IMR-90 (cell line): ENCODE results near the gene FKTN.

ENCODE experiments used
- BHLHE40 ChIP-seq: fragments of 150-350 bp; IDR thresholded peaks from 2 replicates; pipeline ENCODE4 v1.6.1; 2016; ENCODE audit warnings: mild to moderate bottlenecking, low read depth, low read length
- CEBPB ChIP-seq: IDR thresholded peaks from 2 replicates; pipeline ENCODE4 v1.6.1; 2012; ENCODE audit warnings: low read depth, low read length, improper control_type of control experiment
- CHD1 ChIP-seq: IDR thresholded peaks from 2 replicates; pipeline ENCODE4 v1.6.1; 2012; ENCODE audit warnings: low read depth, low read length, improper control_type of control experiment
- FOS ChIP-seq: fragments of 150-350 bp; IDR thresholded peaks from 2 replicates; pipeline ENCODE4 v1.6.1; 2016; ENCODE audit warnings: low read depth, low read length
- MAFK ChIP-seq: IDR thresholded peaks from 2 replicates; pipeline ENCODE4 v1.6.1; 2012; ENCODE audit warnings: low read depth, low read length, improper control_type of control experiment
- MXI1 ChIP-seq: IDR thresholded peaks from 2 replicates; pipeline ENCODE4 v1.6.1; 2012; ENCODE audit warnings: low read depth, mild to moderate bottlenecking, low read length, moderate library complexity, borderline replicate concordance
- NFE2L2 ChIP-seq: fragments of 150-350 bp; IDR thresholded peaks from 2 replicates; pipeline ENCODE4 v1.6.1; 2016; ENCODE audit warnings: low read depth, mild to moderate bottlenecking, low read length
- POLR2A ChIP-seq: IDR thresholded peaks from 2 replicates; pipeline ENCODE4 v1.6.1; 2012; ENCODE audit warnings: mild to moderate bottlenecking, low read depth, low read length
- RAD21 ChIP-seq: IDR thresholded peaks from 2 replicates; pipeline ENCODE4 v1.6.1; 2012; ENCODE audit warnings: low read length, improper control_type of control experiment
- RCOR1 ChIP-seq: IDR thresholded peaks from 2 replicates; pipeline ENCODE4 v1.6.1; 2012; ENCODE audit warnings: mild to moderate bottlenecking, low read length, improper control_type of control experiment; ENCODE audit not compliant: insufficient replicate concordance
- SMC3 ChIP-seq: fragments of 150-350 bp; IDR thresholded peaks from 2 replicates; pipeline ENCODE4 v1.6.1; 2016; ENCODE audit warnings: low read depth, mild to moderate bottlenecking, antibody characterized with exemption, low read length, moderate library complexity
- USF2 ChIP-seq: fragments of 150-350 bp; IDR thresholded peaks from 2 replicates; pipeline ENCODE4 v1.6.1; 2017; ENCODE audit warnings: mild to moderate bottlenecking, antibody characterized with exemption, low read length, low read depth
- TF ChIP-seq, protein P1 (sequence below): conservative IDR thresholded peaks from 2 replicates; pipeline ENCODE4 v1.5.1; 2012; ENCODE audit warnings: mild to moderate bottlenecking, low read depth, low read length, improper control_type of control experiment
- TF ChIP-seq, protein P2 (sequence below): fragments of 150-350 bp; IDR thresholded peaks from 2 replicates; pipeline ENCODE4 v1.6.1; 2016; ENCODE audit warnings: low read depth, mild to moderate bottlenecking, low read length, moderate library complexity, borderline replicate concordance

- TF ChIP-seq, protein P1, sequence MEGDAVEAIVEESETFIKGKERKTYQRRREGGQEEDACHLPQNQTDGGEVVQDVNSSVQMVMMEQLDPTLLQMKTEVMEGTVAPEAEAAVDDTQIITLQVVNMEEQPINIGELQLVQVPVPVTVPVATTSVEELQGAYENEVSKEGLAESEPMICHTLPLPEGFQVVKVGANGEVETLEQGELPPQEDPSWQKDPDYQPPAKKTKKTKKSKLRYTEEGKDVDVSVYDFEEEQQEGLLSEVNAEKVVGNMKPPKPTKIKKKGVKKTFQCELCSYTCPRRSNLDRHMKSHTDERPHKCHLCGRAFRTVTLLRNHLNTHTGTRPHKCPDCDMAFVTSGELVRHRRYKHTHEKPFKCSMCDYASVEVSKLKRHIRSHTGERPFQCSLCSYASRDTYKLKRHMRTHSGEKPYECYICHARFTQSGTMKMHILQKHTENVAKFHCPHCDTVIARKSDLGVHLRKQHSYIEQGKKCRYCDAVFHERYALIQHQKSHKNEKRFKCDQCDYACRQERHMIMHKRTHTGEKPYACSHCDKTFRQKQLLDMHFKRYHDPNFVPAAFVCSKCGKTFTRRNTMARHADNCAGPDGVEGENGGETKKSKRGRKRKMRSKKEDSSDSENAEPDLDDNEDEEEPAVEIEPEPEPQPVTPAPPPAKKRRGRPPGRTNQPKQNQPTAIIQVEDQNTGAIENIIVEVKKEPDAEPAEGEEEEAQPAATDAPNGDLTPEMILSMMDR = no peak
- TF ChIP-seq, protein P2, sequence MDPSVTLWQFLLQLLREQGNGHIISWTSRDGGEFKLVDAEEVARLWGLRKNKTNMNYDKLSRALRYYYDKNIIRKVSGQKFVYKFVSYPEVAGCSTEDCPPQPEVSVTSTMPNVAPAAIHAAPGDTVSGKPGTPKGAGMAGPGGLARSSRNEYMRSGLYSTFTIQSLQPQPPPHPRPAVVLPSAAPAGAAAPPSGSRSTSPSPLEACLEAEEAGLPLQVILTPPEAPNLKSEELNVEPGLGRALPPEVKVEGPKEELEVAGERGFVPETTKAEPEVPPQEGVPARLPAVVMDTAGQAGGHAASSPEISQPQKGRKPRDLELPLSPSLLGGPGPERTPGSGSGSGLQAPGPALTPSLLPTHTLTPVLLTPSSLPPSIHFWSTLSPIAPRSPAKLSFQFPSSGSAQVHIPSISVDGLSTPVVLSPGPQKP = no peak
- TF ChIP-seq RAD21 (no peak), POLR2A (no peak), MAFK (no peak), RCOR1 (no peak), NFE2L2 (no peak), FOS (no peak), BHLHE40 (no peak), CEBPB (no peak), USF2 (no peak), SMC3 (no peak), CHD1 (no peak), MXI1 (no peak)
Measured at GRCh38 chr9:105541838-105542237, 16.1 kb upstream of the FKTN start.
